ENCODE measurements around the gene SIMC1. TPM values are rescaled to one million over a fixed set of nuclear protein-coding genes. Genes with fewer than 3 reads are reported as not detected.

SIMC1 gene
- total RNA-seq, 1 experiment from 2014 or later = 31.5 TPM

DNA sequence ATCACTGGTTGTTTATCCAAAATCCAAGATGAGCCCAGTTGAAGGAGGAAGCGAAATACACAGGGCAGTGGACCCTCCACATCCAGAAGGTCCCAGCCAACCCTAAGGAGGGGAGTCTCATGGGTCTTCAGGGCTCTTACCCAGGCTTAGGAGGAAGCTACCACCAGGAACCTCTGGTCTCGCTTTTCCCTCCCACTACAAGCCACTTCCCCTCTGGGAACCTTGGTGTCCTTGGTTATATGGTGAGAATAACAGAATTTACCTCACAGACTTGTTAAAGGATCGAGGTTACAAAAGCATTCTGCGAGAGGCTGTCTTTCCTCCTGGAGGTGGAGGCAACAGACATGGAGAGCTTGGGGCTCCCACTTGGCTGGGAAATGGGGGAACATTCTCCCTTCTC is 153.8 kb downstream of the SIMC1 start:
- H3K4me1 ChIP-seq = 0 out of 2 replicates have a peak, but pooled peaks cover 3% of the 10 kb centered on the region
- H3K36me3 ChIP-seq = peaks cover 10% of the 10 kb centered on the region; the same call in 1 of the 2 replicates
- no peak overlapping the region for H3K27ac ChIP-seq
- no peaks in the 10 kb centered on the region for H3K27me3 ChIP-seq
- no peak overlapping the region for H3K4me3 ChIP-seq
- H3K9me3 ChIP-seq (replicated peaks) = no peaks in the 10 kb centered on the region
- no peak for DNase-seq

DNA sequence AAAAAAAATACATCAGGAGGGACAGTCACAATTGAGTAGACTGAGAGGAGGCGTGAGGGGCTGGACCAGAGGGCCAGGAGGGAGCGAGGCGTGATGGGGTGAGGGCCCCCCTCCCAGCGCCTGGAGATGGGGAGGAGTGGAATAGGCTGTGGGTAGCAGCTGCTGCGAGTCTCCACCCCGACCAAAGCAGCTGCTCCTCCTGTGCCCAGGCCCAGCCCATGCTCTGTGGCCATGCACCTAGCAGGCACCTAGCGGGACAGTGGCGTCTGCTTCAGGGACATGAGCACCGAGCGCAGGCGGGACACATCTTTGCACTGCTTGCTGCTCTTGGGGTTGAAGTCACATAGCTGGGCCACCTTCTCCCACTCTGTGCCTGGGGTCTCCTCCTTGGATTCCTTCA is 154.3 kb downstream of the SIMC1 start:
- DNase-seq = no peak
- Histone ChIP-seq H3K9me3 (replicated peaks) (no peaks in the 10 kb centered on the region), H3K36me3 (peaks cover 10% of the 10 kb centered on the region; the same call in 1 of the 2 replicates), H3K4me1 (no peaks in the 10 kb centered on the region), H3K27ac (no peak overlapping the region), H3K27me3 (no peaks in the 10 kb centered on the region), H3K4me3 (no peak overlapping the region)

DNA sequence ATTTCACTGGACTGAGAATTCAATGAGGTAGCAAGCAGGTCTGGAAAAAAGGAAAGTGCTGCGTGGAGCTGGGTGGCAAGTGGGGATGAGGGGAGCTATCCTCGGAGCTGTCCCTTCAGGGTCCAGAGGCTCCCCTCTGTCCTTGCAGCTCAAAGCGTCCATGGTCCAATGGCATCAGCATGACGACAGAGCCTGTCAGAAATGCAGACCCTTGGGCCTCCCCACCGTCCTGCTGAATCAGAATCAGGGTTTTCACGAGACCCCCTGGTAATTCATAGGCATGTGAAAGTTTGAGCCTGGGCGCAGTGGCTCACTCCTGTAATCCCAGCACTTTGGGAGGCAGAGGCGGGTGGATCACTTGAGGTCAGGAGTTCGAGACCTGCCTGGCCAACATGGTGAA is 155.9 kb downstream of the SIMC1 start:
- Histone ChIP-seq H3K27me3 (no peaks in the 10 kb centered on the region), H3K4me1 (no peaks in the 10 kb centered on the region), H3K36me3 (peaks cover 10% of the 10 kb centered on the region; the same call in 1 of the 2 replicates), H3K9me3 (replicated peaks) (no peaks in the 10 kb centered on the region), H3K4me3 (no peak overlapping the region), H3K27ac (no peak overlapping the region)
- no peak for DNase-seq

DNA sequence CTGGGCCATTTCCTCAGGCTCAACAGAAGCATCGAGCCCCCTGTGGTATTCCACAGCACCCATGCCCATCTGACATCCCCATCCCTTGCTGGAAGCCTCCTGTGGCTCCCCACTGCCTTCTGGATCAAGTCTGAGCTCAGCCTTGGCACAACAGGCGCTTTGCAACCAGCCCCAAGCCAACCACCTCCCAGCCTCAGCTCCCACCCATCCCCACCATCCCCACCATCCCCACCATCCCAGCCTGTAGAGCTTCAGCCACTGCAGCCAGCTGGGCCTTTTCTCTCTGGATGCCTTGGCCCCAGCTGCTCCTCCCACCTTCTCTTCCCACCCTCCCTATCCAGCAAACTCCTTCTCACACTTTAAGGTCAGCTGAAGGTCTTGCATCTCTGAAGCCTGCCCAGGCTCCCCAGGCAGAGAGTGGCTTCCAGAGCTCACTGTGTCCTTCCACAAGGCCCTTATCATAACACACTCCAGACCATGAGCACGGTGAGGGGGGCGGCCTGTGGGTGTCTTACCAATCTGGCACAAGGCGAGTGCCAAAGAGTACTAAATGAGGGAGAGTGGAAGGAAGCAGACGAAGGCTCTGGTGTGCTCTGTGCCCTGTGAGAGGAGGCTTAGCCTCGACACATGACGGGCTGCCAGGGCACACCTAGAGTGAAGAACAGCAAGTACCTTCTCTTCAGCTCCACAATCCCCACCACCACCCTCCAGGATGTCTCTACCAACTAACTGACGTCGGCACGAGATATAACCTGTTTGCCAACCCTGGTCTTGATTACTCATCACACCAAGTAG is 156.9 kb downstream of the SIMC1 start:
- H3K4me3 ChIP-seq = no peak overlapping the region
- no peaks in the 10 kb centered on the region for H3K27me3 ChIP-seq
- peaks cover 10% of the 10 kb centered on the region; the same call in 1 of the 2 replicates for H3K36me3 ChIP-seq
- no peak for DNase-seq
- no peaks in the 10 kb centered on the region for H3K4me1 ChIP-seq
- no peaks in the 10 kb centered on the region for H3K9me3 ChIP-seq (replicated peaks)
- no peak overlapping the region for H3K27ac ChIP-seq

Other genes with a start within 250 kb of the SIMC1 start
- 119 TPM in 2 replicates for gene KIAA1191, start 123.3 kb downstream of the SIMC1 start, total RNA-seq (2014; rRNA removed; shearing (Covaris generic))
- gene ARL10, start 127.1 kb downstream of the SIMC1 start, total RNA-seq (2014; rRNA removed; shearing (Covaris generic)) = 5.7 and 6.5 TPM in 2 replicates
- 47.8 and 52.9 TPM in 2 replicates for gene NOP16, start 150.2 kb downstream of the SIMC1 start, total RNA-seq (2014; rRNA removed; shearing (Covaris generic))
- 170 and 175 TPM in 2 replicates for gene HIGD2A, start 150.3 kb downstream of the SIMC1 start, total RNA-seq (2014; rRNA removed; shearing (Covaris generic))
- 28.3 and 29.6 TPM in 2 replicates for gene CLTB, start 178.1 kb downstream of the SIMC1 start, total RNA-seq (2014; rRNA removed; shearing (Covaris generic))
- gene FAF2, start 210.0 kb downstream of the SIMC1 start, total RNA-seq (2014; rRNA removed; shearing (Covaris generic)) = 51.7 and 52.5 TPM in 2 replicates